Stimulated activated CD8-positive, alpha-beta memory T cell treated with anti-CD3 and anti-CD28 coated beads, Interleukin-12 subunit alpha, Interleukin-12 subunit beta, amount 100 ng/mL, for 4 hours (primary cell): ENCODE measurements around the gene ZFP92.
"Not testable (repeated sequence)": the region's sequence is repeated elsewhere in the genome, so short reads cannot be mapped to it uniquely, and the experiment has no call there.

ENCODE experiments used
- DNase-seq: peaks from one replicate; pipeline ENCODE4 v3.0.0-alpha.2; 2020; ENCODE audit warnings: low read depth

The ZFP92 gene

GRCh38 chrX:153387345-153387744, 23.9 kb upstream of the ZFP92 start:
- DNase-seq: no peak

- DNase-seq: no peak
These were observed 23.1 kb upstream of the ZFP92 start for GRCh38 chrX:153387987-153388721.

GRCh38 chrX:153388722-153389459, 22.4 kb upstream of the ZFP92 start:
- DNase-seq: no peak

DNA sequence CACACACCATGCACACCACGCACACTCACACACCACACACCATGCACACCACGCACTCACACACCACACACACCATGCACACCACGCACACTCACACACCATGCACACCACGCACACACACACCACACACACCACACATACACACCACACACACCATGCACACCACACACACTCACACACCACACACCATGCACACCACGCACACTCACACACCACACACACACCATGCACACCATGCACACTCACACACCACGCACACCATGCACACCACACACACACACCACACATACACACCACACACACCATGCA, 21.9 kb upstream of the ZFP92 start:
- DNase-seq: not testable (repeated sequence)

- no peak for DNase-seq
These were observed 18.5 kb upstream of the ZFP92 start for GRCh38 chrX:153392642-153393321.

DNA sequence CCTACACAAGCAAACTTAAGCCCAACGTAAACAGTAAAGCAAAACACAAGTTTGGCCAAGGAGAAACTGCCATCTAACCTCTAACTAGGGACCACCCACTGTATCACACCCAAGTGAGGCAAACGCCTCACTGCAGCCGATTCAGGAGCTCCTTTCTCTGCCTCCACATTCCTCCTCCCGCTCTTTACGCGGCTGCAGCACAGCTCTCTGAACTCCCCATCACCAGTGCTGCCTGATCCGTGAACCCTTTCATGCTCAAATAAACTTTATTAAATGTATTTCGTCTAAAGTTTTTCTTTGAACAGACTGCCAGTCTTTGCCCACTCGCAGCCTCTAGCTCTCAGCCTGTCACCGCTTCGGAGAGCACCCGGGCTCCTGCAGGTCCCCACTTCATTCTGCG, 16.7 kb upstream of the ZFP92 start:
- DNase-seq: no peak

DNA sequence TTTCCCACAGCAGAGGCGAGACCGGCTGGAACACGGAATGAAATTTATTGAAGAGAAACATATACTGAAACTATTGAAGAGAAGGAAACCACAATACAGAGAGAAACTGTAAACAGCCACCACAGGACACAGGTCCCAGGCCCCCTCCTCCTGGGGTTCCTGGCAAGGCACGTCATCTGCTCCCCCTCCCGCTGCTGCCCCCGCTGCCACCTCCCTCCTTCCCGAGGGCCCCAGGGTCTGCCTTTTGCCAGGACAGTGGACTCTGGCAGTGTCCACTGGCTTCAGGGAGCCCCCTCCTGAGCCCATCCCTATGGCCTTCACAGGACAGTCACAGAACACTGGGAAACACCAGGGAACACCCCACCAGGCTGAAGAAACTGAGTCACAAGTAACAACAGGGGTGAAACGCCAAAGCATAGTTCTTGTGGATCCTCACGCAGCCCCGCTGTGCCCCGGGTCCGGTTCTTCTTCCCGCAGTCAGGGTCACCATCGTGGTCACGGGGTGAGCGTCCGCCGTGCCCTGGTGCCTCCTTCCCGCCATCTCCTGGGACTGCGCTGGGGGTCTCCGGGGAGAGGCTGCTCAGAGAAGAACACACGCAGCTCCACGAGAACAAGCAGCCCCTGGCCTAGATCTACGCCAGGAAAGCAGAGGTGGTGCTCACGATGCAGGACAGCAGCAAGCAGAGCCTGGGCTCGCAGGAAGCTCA, 15.5 kb upstream of the ZFP92 start:
- no peak for DNase-seq

DNA sequence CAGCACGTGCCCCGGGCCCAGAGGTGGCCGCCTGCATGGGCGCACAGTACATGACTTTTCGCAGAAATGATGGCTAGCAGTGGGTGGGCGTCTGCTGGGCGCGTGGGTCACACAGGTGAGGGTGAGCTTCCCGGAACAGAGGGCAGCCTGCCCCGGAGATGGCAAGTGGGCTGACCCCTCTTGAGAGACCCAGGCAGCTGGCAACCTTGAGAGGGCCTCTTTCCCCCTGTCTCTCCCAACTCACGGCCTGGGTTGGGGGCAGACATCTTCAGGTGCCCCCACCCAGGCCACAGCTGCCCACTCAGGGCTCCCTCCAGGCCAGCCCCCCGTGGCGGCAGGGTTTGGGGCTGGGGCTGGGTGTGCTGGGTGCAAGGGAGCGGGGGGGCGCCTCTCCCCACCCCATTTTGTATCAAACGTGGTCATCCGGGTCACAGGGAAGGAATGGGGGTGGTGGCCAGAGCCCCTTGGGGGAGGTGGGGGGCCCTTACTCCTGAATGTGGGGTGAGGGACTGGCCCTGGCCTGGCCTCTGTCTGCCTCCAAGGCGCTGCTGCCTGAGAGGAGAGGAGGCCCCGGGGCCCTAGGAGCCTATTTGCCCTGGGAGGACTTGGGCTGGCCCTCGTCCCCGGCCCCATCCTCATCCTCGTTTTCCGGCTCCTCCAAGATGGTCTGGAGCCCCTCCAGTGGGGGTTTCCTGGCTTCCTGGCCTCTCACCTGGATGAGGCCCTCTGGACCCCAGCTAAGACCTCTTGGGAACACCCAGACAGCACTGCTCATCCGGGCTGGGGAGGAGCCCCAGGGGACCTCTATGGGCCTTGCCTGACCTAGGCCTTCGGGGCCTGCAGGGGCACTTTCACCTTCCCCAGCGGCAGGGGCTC, 14.7 kb upstream of the ZFP92 start:
- DNase-seq: no peak

GRCh38 chrX:153397256-153397960, 13.9 kb upstream of the ZFP92 start:
- no peak for DNase-seq

- DNase-seq: no peak
These were observed 12.9 kb upstream of the ZFP92 start for GRCh38 chrX:153398275-153398960.

DNA sequence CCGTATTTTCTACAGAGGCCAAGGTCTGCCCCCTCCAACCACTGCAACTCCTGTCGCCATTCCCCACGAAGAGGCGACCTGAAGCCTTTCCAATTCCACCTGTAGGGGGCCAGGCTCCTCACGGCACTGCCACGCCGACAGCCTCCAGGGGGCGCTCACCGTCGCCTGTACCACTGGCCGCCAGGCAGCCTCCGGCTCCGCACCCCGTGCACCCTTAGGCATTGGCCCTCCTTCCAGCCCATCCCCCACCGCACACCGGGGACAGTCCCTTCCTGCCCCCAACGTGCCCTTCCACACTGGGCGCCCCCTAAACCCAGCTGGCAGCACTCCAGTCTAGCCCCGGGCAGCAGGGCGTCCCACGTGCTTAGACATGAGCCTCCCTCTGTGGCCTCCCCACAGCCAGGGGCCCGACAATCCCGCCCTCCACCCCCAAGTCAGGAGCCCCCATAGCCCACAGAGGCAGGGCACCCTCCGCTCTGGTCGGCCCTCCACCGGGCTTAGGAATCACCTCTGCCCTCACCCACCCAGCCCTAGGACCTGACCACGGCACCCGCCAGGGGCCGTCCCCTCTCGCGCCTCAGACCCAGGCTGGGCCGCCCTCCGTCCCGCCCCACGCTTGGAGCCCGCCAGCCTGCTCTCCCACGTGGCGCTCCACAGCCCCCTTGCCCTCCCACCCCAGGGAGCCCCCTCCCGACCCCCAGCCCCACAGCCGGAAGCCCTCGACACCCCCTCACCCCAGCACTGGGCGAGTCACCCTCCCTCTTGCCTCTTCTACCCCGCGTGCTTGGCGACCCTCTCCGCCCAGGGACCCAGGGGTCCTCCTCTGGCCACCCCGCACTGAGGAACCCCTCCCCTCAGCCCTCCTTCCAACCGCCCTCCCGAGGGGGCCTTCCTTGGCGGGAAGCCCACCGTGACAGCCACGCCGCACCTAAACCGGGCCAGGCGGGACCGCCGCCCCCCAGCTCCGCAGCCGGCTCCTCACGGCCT, 10.8 kb upstream of the ZFP92 start:
- no peak for DNase-seq

DNA sequence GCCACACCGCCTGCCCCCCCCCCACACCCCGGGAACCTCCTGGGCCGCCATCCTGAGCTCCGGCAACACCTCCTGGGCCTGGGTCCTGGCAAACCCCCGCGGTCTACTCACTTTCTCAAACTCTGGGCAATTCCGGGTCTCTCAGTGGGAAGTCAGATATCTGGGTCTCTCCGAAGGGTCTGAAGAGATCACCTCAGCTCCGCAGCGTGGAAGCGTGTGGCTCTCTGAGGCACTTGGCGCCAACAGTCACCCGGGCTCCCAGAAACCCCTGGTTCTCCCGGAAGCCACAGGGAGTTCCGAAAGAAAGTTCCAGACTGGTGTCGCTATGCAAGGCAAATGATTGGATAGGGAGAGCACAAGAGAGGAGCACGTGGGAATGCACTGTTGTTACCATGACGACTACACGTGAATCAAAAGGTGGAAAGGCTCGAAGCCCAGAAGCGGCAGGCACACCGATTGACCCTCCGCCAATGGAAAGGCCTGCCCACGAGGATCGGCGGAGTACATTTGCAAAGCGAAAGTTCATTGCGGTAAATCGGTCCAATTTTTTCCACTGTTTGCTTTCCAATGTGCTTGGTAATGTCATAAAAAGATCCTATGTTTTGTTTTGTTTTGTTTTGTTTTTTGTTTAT, 10.0 kb upstream of the ZFP92 start, which contains the start of gene PNMA6E:
Gene PNMA6E (minus strand): TSS at position 218 of the 632 bp plus-strand sequence. CDS start 2,501 bp downstream, outside the sequence.
- DNase-seq: no peak

GRCh38 chrX:153404333-153404732, 6.9 kb upstream of the ZFP92 start:
- DNase-seq: not testable (repeated sequence)

DNA sequence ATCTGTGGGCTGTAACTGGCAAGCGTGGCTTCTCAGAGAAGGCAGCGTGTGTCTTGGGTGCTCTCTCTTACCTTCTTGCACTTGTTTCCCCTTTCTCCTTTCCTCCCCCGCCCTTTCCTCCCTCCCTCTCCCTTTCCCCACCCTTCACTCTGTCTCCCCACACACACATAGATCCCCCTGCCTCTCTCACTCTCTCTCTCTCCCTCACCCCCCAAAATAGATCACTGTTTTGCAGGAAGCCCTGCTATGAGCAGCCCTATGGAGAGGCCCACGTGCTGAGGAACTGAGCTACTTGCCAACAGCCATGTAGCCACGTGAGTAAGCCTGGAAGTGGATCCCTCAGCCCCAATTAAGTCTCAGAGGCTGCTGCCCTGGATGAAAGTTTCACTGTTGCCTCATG, 5.8 kb upstream of the ZFP92 start:
- DNase-seq: no peak

DNA sequence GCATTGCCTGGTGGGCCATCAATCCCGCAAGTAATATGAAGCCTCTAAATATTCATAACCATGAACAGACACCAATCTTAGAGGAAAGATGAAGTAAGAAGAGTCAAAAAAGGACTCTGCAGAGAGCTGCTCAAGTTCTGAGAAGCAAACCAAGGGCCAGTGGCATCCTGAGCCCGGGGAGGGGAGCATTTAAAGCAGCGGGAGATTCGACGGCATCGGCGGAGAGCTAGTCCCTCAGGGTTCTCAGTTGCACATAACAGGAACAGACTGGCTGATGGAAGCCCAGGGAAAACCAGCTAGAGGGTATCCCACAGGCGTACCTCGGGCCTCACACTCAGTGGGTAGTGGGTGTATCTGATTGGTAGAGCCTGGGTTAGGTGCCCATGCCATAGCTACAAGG, 5.3 kb upstream of the ZFP92 start:
- DNase-seq: no peak

DNA sequence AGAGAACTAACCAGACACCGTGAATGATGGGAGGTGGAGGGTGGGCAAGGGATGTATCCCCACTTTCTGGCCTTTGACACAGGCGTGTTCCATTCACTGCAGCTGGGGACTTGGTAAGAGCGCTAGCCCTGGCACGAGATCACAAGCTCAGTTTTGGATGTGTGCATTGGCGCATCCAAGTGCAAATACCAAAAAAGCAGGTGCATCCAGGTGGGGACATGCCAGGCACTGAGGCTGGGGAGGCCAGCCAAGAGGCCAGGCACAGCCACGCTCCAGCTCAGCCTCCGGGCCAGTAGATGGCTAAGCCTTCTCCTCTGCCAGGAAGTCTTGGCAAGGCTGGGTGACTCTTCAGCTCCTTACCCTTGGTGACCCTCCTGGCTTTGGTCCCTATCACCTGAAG, 4.4 kb upstream of the ZFP92 start:
- DNase-seq: no peak

- DNase-seq: no peak
These were observed 3.5 kb upstream of the ZFP92 start for GRCh38 chrX:153407736-153408135.

GRCh38 chrX:153408221-153408721, 3.0 kb upstream of the ZFP92 start:
- DNase-seq: no peak
